T-helper 9 cell (primary cell): ENCODE data around the gene PLCB3.

Experiments used
- DNase-seq: peaks from one replicate; pipeline ENCODE4 v3.0.0-alpha.2; 2020
- total RNA-seq, 2 donors: gene quantifications; one replicate each; lab custom pipeline; 2026; lab: John Stamatoyannopoulos, UW

Gene PLCB3
- total RNA-seq, result 13.3 to 33.4 reads per million in 2 donors

- DNase-seq, result peak; percentile 70
These were observed at the start of gene PLCB3 for GRCh38 chr11:64251016-64251752. PLCB3 (plus strand) TSS chr11:64251530; CDS start chr11:64251650, 120 bp downstream.

GRCh38 chr11:64201543-64201942 is 49.8 kb upstream of the PLCB3 start:
- DNase-seq, result no peak

- no peak for DNase-seq
These were observed 48.3 kb upstream of the PLCB3 start for GRCh38 chr11:64202992-64203391.

DNA sequence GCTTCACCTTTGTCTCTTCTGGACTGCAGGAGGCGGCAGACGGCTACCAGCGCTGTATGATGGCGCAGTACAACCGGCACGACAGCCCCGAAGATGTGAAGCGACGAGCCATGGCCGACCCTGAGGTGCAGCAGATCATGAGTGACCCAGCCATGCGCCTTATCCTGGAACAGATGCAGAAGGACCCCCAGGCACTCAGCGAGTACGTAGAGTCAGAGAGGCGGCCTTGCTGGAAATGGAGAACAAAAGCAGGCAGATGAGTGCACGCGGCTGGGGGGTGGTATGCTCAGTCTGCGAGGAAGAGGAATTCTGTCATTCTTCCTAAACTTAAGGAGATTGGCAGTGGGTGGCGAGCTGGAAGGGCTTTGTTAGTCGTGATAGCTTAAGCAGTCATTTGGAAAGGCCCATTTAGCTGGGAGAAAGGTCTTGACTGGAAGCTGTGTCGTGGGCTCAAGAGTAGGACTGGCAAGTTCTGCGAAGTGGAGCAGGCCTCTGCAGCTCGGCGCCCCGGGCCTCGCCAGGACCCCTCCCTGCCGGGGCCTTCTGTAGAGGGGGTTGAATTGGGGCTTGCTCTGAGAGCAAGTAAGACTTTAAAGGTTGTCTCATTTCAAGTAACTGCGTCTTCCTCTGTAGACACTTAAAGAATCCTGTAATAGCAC is 47.8 kb upstream of the PLCB3 start:
- DNase-seq, result no peak

GRCh38 chr11:64204080-64204440 is 47.3 kb upstream of the PLCB3 start:
- DNase-seq, result no peak

GRCh38 chr11:64204464-64204989 is 46.8 kb upstream of the PLCB3 start:
- DNase-seq, result peak; percentile 79

DNA sequence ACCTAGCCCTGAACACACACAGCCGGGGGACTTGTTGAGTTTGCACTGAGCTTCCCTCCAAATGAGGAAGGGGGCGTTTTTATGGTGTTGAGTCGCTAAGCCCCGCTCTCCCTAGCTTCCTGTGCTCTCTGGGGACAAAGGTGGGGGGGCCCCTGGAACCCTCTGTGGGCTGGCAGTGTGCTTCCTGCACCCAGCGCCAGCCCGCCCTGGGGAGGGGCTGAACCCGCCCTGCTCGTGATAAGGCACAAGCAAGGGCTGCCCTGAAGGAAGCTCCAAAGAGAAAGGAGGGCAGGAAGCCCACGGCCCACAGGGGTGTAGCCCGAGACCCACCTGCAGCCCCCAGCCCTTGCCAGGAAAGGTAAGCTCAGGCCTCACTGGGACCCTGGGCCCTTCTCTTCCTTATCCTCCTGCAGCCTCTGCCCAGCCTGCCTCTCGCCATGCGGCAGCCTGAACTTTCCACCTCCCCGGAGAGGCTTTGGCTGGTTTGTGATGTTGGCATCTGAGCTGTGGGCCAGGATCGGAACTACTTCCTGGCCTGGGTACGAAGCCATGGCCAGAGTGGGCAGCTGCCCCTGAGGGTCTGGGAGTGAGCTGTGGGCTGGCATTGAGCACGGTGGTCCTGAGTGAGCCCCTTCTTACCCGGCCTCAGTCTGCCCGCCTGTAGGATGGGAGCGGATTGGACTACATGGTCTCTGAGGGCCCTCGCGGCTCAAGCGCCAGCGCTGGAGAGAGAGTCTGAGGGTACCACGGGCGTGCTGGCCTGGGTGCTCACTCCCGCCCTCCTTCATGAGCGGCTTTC is 44.7 kb upstream of the PLCB3 start, which contains the start of gene FERMT3:
Gene FERMT3, plus strand, starts transcription at position 265 of the 799 bp plus-strand sequence. CDS start 644 bp downstream, outside the sequence.
- DNase-seq, result peak; percentile 52

DNA sequence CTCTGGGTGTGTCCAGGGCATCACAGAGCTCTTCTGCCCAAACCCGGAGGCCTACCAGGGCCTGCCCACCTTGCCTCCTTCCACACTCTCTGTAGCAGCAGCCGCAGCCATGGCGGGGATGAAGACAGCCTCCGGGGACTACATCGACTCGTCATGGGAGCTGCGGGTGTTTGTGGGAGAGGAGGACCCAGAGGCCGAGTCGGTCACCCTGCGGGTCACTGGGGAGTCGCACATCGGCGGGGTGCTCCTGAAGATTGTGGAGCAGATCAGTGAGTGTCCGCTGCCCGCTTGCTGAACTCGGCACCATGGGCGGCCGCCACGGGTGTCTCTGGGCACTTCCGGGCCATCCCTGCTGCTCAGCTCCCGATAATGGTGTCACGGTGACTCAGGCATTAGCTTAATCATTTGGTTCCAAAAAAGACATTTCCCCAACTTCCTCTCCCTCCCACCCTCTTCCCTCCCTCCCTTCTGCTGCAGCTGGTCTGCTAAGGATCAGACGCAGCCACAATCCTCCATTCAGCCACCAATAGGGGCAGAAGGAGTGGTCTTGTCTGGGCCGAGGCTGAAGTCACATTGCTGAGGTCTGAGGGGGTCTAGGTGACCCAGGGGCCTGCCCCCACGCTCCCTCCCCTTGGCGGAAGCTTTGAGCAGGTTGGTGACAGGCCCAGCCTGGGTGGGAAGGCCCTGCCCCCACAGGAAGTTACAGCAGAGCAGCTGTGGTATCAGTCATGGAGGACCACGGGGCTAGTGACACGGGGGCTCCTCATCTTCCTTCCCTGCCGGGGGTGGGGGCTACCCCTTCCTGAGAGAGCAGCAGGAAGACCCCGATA is 43.9 kb upstream of the PLCB3 start:
- DNase-seq, result peak; percentile 53

GRCh38 chr11:64208086-64208795 is 43.1 kb upstream of the PLCB3 start:
- no peak for DNase-seq

GRCh38 chr11:64208796-64209562 is 42.4 kb upstream of the PLCB3 start:
- DNase-seq, result no peak

GRCh38 chr11:64209563-64209843 is 41.8 kb upstream of the PLCB3 start:
- no peak for DNase-seq

DNA sequence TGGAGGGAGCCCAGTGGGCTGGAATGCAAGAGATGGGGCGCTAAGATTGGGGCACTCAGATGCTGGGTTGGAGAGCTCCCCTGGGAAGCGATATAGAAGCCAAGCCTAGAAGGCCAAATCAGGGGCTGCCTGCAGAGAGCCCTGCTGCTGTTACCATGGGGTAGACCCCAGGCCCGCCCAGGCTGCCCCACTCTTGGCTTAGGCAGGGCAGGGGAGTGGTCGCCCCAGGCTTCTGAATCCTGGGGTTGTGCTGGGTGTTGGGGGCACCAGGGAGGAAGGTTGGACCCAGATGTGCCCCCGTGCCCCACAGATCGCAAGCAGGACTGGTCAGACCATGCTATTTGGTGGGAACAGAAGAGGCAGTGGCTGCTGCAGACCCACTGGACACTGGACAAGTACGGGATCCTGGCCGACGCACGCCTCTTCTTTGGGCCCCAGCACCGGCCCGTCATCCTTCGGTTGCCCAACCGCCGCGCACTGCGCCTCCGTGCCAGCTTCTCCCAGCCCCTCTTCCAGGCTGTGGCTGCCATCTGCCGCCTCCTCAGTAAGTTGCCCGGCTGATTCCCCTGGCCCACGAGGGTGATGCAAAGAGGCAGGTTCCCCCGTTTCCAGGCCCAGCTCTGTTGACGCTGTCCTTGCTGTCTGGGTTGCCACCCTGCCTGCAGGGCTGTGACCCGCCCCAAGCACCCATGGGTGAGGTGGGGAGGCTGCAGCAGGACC is 40.9 kb upstream of the PLCB3 start:
- no peak for DNase-seq

- DNase-seq, result no peak
These were observed 40.0 kb upstream of the PLCB3 start for GRCh38 chr11:64211181-64211872.

GRCh38 chr11:64216879-64217278 is 34.5 kb upstream of the PLCB3 start:
- no peak for DNase-seq

DNA sequence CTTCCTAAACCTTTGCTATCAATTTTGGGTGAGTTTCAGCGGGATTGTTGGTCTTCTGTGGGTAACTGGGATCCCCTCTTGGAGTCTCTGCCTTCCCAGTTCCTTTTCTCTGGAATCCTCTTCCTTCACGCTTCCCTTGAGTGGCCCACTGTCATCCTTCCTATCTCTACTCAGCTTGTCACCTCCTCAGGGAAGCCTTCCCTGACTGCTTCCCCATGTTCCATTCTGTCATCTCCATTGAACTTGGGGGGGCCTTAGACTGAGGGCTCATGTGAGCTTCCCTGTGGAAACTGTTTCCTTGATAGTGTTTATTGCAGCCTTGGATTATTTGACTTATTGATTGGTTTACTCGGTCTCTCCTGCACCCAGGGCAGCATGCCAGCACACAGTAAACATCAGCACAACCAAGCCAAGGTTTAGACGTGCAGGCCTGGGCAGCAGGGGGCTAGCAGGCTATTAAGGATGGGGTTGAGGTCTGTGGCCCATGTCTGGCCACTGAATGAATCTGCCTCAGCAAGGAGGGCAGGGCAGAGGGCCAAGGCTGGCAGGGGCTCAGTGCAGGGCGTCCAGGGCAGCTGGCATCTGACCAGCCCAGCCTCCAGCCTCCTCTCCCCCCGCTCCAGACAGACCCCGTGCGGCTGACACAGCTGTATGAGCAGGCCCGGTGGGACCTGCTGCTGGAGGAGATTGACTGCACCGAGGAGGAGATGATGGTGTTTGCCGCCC is 32.5 kb upstream of the PLCB3 start:
- no peak for DNase-seq

DNA sequence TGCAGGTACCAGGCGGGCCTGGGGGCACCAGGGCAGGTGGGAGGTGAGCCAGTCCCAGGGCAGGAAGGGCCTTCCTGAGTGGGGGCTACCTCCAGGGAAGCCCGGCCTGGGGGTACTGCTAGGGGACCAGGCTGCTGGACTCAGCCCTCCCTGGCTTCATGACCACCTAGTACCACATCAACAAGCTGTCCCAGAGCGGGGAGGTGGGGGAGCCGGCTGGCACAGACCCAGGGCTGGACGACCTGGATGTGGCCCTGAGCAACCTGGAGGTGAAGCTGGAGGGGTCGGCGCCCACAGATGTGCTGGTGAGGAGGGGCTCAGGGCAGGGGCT is 32.0 kb upstream of the PLCB3 start:
- no peak for DNase-seq

GRCh38 chr11:64219755-64220154 is 31.6 kb upstream of the PLCB3 start:
- DNase-seq, result no peak

- DNase-seq, result no peak
These were observed 31.1 kb upstream of the PLCB3 start for GRCh38 chr11:64220271-64220670.

DNA sequence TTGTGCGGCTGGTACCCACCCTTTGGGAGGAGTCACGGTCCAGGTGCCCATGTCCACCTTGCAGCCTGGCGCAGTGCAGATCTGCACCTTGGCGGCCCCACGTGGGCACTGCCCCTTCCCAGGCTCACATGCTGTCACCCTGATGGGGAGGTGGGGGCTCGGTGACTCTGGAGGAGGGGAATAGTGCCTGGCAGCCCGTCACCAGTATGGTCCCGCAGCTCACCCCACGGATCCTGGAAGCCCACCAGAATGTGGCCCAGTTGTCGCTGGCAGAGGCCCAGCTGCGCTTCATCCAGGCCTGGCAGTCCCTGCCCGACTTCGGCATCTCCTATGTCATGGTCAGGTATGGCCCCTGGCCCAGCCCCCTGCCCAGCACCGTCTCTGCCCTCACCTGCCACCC is 30.5 kb upstream of the PLCB3 start:
- DNase-seq, result no peak
